Thoracic aorta endothelial cell (primary cell): ENCODE measurements around the gene DYNLRB1. TPM values are rescaled to one million over a fixed set of nuclear protein-coding genes. Genes with fewer than 3 reads are reported as not detected.

Experiments used
- small RNA-seq: library from RNA; depleted of rRNA; stranded (forward); fragments of <200 nt; gene quantifications from one replicate; pipeline ENCODE3, GENCODE V24; 2012
- total RNA-seq: library from RNA; depleted of rRNA; stranded (reverse); fragments of >200 nt; gene quantifications from 2 replicates; pipeline ENCODE4 v1.2.3, GENCODE V29; 2012

Gene DYNLRB1
- total RNA-seq, result 61.6 and 74.7 TPM in 2 replicates

GRCh38 chr20:34516247-34517113, at the start of gene DYNLRB1:
Gene DYNLRB1, plus strand, starts transcription at chr20:34516422. Its CDS starts 37 bp downstream, at chr20:34516459.

DNA sequence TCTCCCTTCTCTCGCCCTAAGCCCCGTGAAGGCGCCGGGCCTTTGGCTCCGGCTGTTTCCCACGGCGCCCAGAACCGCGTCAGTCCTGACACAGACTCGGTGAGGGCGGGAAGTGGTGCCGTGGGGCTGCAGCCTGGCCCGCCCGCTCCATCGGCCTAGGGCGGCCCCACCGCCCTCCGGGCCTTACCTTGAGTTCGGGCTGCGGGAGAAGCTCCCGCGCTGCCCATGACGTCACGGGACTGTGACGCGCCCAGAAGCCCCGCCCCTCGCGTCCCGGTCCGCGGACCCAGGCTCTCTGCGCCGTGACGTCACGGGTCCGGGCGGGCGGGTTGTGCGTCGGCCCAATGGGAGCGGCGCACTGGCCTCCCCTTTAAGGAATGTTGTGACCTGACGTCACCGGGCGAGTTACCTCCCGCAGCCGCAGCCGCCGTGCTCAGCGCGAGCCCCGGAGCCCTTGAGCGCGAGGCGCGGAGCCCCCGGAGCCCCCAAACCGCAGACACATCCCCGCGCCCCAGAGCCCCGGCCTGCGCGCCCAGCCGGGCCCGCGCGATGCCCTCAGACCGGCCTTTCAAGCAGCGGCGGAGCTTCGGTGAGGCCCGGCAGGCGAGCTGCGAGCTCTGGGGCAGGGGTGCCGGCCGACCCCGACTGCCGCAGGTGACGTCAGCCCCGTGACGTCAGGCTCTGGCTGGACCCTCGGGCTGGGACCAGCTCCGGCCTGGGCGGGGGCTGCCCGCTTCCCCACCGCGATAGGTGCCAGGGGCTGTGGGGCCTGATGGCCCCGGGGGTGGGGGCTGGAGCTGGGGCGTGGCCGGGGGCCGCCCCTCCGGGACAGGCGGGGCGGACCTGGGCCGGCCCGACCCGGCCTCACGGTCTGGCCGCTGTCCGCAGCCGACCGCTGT, 42.3 kb downstream of the DYNLRB1 start, which contains the start of gene MAP1LC3A:
MAP1LC3A (plus strand) TSS at position 399 of the 899 bp plus-strand sequence; CDS start at position 550, 151 bp downstream.

Small RNA genes within 50 kb of the gene (small RNA-seq; reads per million reads assigned to genes)
- gene RF00019, result not detected

Other genes starting within 250 kb of the DYNLRB1 start
- 127 and 159 TPM in 2 replicates for gene AHCY, start 213.1 kb upstream of the DYNLRB1 start, total RNA-seq
- 82.4 and 84.1 TPM in 2 replicates for gene ITCH, start 153.1 kb upstream of the DYNLRB1 start, total RNA-seq
- gene MAP1LC3A, start 42.3 kb downstream of the DYNLRB1 start, total RNA-seq, result 6.3 and 7.8 TPM in 2 replicates
- 17.0 and 19.1 TPM in 2 replicates for gene PIGU, start 160.7 kb downstream of the DYNLRB1 start, total RNA-seq
- gene TP53INP2, start 187.9 kb downstream of the DYNLRB1 start, total RNA-seq, result 6.5 and 8.6 TPM in 2 replicates